OCI-LY7 (cell line): Measurements from ENCODE around the gene ABCA13. TPM values are rescaled to one million over a fixed set of nuclear protein-coding genes. Genes with fewer than 3 reads are reported as not detected.

Source experiments
- BruUV-seq: library from RNA; stranded (reverse); fragments of 400-500 nt; replicated peaks from 2 replicates; lab custom pipeline; 2021; lab: Mats Ljungman, UMichigan
- CTCF ChIA-PET: fragments of 300-600 bp; sonication (Branson Sonifier 250); formaldehyde crosslinking; loops from one replicate; lab custom pipeline; 2022; ENCODE audit warnings: antibody characterized with exemption; ENCODE audit not compliant: unreplicated experiment; lab: Charles Lee
- POLR2A ChIA-PET: fragments of 300-600 bp; sonication (Branson Sonifier 250); formaldehyde crosslinking; loops from one replicate; lab custom pipeline; 2022; ENCODE audit warnings: antibody characterized with exemption; lab: Charles Lee
- DNase-seq: peaks from one replicate; pipeline ENCODE4 v3.0.0-alpha.2; 2015; ENCODE audit warnings: low spot score
- H2AFZ ChIP-seq: fragments of 200-600 bp; sonication (generic), shearing (Covaris generic); 2 replicates; pipeline ENCODE4 v1.6.1; 2014; ENCODE audit warnings: mild to moderate bottlenecking, antibody characterized with exemption, low read length, moderate library complexity
- H3K27ac ChIP-seq: fragments of 200-600 bp; sonication (generic); 2 replicates; pipeline ENCODE4 v1.5.1; 2014; ENCODE audit warnings: mixed run types, low read depth, mild to moderate bottlenecking, moderate library complexity, low read length, inconsistent platforms; ENCODE audit not compliant: poor library complexity, severe bottlenecking
- H3K36me3 ChIP-seq: fragments of 200-600 bp; sonication (generic); 2 replicates; pipeline ENCODE4 v1.6.1; 2014; ENCODE audit warnings: mild to moderate bottlenecking, antibody characterized with exemption, low read length, moderate library complexity, mixed read lengths; ENCODE audit not compliant: insufficient read depth
- H3K4me1 ChIP-seq: fragments of 200-600 bp; sonication (generic); 2 replicates; pipeline ENCODE4 v1.5.1; 2014; ENCODE audit warnings: mild to moderate bottlenecking, low read length; ENCODE audit not compliant: insufficient read depth, poor library complexity, severe bottlenecking
- H3K4me2 ChIP-seq: fragments of 200-600 bp; sonication (generic); 2 replicates; pipeline ENCODE4 v1.6.1; 2014; ENCODE audit warnings: mild to moderate bottlenecking, low read length
- H3K4me3 ChIP-seq: fragments of 200-600 bp; sonication (generic); 2 replicates; pipeline ENCODE4 v1.5.1; 2014; ENCODE audit warnings: mild to moderate bottlenecking, low read depth, low read length; ENCODE audit not compliant: poor library complexity, severe bottlenecking
- H3K79me2 ChIP-seq: fragments of 200-600 bp; sonication (generic); 2 replicates; pipeline ENCODE4 v1.6.1; 2016; ENCODE audit warnings: low read depth, mild to moderate bottlenecking, low read length, moderate library complexity, mixed read lengths; ENCODE audit not compliant: insufficient read depth
- H3K9me2 ChIP-seq: fragments of 200-600 bp; sonication (generic); 2 replicates; pipeline ENCODE4 v1.6.1; 2016; ENCODE audit warnings: mild to moderate bottlenecking, low read length, mixed read lengths; ENCODE audit not compliant: insufficient read depth
- H3K9me3 ChIP-seq: fragments of 200-600 bp; sonication (generic); 2 replicates; pipeline ENCODE4 v1.6.1; 2014; ENCODE audit warnings: mild to moderate bottlenecking, mixed run types, low read length, mixed read lengths
- H4K20me1 ChIP-seq: fragments of 200-600 bp; sonication (generic); 2 replicates; pipeline ENCODE4 v1.6.1; 2014; ENCODE audit warnings: mild to moderate bottlenecking, antibody characterized with exemption, low read length, moderate library complexity, mixed read lengths; ENCODE audit not compliant: insufficient read depth
- EZH2phosphoT487 ChIP-seq: fragments of 200-600 bp; sonication (generic); IDR thresholded peaks from 2 replicates; pipeline ENCODE4 v1.6.1; 2018; ENCODE audit warnings: low read depth, borderline replicate concordance, mild to moderate bottlenecking, mixed run types, antibody characterized with exemption, low read length, moderate library complexity, mixed read lengths
- intact Hi-C: fragments of 100-400 bp; cut with micrococcal nuclease; formaldehyde crosslinking; loops from one replicate; pipeline ENCODE4 v1.10.0; 2022; ENCODE audit not compliant: unreplicated experiment
- total RNA-seq, 2 experiments: library from RNA; depleted of rRNA in 1 of 2; stranded (reverse); fragments of >200 nt in 1 of 2; shearing (Covaris generic) in 1 of 2; gene quantifications; 2 replicates each; pipeline ENCODE4 v1.2.3, GENCODE V29; 2014 to 2022
- TF ChIP-seq, protein P1 (sequence below): fragments of 200-600 bp; sonication (generic); conservative IDR thresholded peaks from 2 replicates; pipeline ENCODE4 v1.5.1; 2014; ENCODE audit warnings: mild to moderate bottlenecking, antibody characterized with exemption, low read length, moderate library complexity, mixed read lengths

Gene ABCA13
- total RNA-seq, 2 experiments from 2014 or later, result not detected

DNA sequence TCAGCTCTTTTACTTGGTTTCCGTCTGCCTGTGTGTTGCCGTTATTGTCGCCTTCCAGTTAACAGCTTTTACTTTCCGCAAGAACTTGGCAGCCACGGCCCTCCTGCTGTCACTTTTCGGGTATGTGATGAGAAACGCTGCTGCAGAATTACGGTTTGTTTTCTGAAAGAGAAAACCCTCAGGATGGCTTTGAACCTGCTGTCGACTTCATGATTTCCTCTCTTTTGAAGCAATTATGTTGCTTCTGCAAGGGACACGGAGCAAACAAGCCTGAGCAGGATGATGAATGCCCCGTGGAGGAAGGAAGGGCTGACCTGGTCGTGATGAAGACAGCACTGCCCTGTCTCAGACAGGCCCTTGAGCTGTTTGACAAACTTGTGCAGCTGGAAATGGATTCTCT is 339.8 kb downstream of the ABCA13 start:
- POLR2A ChIA-PET, result interaction anchor here (1.6 kb wide), 1 partner anchor 17 kb away, joined by 4 read pairs; no protein-coding TSS in a partner anchor
- no peaks in the 10 kb centered on the region for H4K20me1 ChIP-seq
- no peak for DNase-seq
- no peak overlapping the region for H3K4me3 ChIP-seq
- H3K4me2 ChIP-seq, result no peak overlapping the region
- no peaks in the 10 kb centered on the region for H3K9me3 ChIP-seq
- H3K4me1 ChIP-seq, result no peaks in the 10 kb centered on the region
- no TSS peak for BruUV-seq
- no peaks in the 10 kb centered on the region for H3K36me3 ChIP-seq
- TF ChIP-seq EZH2phosphoT487, result no peak
- TF ChIP-seq, protein P1, sequence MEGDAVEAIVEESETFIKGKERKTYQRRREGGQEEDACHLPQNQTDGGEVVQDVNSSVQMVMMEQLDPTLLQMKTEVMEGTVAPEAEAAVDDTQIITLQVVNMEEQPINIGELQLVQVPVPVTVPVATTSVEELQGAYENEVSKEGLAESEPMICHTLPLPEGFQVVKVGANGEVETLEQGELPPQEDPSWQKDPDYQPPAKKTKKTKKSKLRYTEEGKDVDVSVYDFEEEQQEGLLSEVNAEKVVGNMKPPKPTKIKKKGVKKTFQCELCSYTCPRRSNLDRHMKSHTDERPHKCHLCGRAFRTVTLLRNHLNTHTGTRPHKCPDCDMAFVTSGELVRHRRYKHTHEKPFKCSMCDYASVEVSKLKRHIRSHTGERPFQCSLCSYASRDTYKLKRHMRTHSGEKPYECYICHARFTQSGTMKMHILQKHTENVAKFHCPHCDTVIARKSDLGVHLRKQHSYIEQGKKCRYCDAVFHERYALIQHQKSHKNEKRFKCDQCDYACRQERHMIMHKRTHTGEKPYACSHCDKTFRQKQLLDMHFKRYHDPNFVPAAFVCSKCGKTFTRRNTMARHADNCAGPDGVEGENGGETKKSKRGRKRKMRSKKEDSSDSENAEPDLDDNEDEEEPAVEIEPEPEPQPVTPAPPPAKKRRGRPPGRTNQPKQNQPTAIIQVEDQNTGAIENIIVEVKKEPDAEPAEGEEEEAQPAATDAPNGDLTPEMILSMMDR, result no peak
- H3K9me2 ChIP-seq, result no peaks in the 10 kb centered on the region
- CTCF ChIA-PET, result no interaction called here
- H3K27ac ChIP-seq, result no peak overlapping the region
- no peaks in the 10 kb centered on the region for H3K79me2 ChIP-seq
- H2AFZ ChIP-seq, result no peak overlapping the region
- intact Hi-C loops, result no loop called here

GRCh38 chr7:48512892-48513291 is 341.6 kb downstream of the ABCA13 start:
- Histone ChIP-seq H3K79me2 (no peaks in the 10 kb centered on the region), H3K4me2 (no peak overlapping the region), H3K27ac (no peak overlapping the region), H2AFZ (no peak overlapping the region), H3K4me1 (no peaks in the 10 kb centered on the region), H3K9me2 (no peaks in the 10 kb centered on the region), H3K36me3 (no peaks in the 10 kb centered on the region), H4K20me1 (no peaks in the 10 kb centered on the region), H3K4me3 (no peak overlapping the region), H3K9me3 (no peaks in the 10 kb centered on the region)
- no TSS peak for BruUV-seq
- POLR2A ChIA-PET, result no interaction called here
- TF ChIP-seq, protein P1, result no peak
- TF ChIP-seq EZH2phosphoT487, result no peak
- DNase-seq, result no peak
- intact Hi-C loops, result no loop called here
- CTCF ChIA-PET, result no interaction called here

- Histone ChIP-seq H3K4me1 (no peaks in the 10 kb centered on the region), H4K20me1 (no peaks in the 10 kb centered on the region), H3K4me2 (no peak overlapping the region), H3K27ac (no peak overlapping the region), H3K9me2 (no peaks in the 10 kb centered on the region), H3K36me3 (no peaks in the 10 kb centered on the region), H3K4me3 (no peak overlapping the region), H2AFZ (no peak overlapping the region), H3K79me2 (no peaks in the 10 kb centered on the region), H3K9me3 (no peaks in the 10 kb centered on the region)
- BruUV-seq, result no TSS peak
- ChIA-PET POLR2A (no interaction called here), CTCF (no interaction called here)
- TF ChIP-seq, protein P1, result no peak
- no peak for TF ChIP-seq EZH2phosphoT487
- no peak for DNase-seq
- intact Hi-C loops, result no loop called here
Measured at GRCh38 chr7:48515171-48515570, 343.9 kb downstream of the ABCA13 start.
